ENCODE results near the gene CASTOR2.

GRCh38 chr7:75048435-75049379, 84.2 kb downstream of the CASTOR2 start:
- TF ChIP-seq, protein P1, sequence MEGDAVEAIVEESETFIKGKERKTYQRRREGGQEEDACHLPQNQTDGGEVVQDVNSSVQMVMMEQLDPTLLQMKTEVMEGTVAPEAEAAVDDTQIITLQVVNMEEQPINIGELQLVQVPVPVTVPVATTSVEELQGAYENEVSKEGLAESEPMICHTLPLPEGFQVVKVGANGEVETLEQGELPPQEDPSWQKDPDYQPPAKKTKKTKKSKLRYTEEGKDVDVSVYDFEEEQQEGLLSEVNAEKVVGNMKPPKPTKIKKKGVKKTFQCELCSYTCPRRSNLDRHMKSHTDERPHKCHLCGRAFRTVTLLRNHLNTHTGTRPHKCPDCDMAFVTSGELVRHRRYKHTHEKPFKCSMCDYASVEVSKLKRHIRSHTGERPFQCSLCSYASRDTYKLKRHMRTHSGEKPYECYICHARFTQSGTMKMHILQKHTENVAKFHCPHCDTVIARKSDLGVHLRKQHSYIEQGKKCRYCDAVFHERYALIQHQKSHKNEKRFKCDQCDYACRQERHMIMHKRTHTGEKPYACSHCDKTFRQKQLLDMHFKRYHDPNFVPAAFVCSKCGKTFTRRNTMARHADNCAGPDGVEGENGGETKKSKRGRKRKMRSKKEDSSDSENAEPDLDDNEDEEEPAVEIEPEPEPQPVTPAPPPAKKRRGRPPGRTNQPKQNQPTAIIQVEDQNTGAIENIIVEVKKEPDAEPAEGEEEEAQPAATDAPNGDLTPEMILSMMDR (IDR thresholded peaks at IDR 0.05) = no peak
- TF ChIP-seq POLR2A (IDR thresholded peaks at IDR 0.05) = no peak

Measured in body of pancreas (tissue), 4 donors.